ENCODE measurements around the gene SLCO2B1.
A peak's percentile ranks its signal among the peaks of the same experiment; 100 is the strongest.

The SLCO2B1 gene

GRCh38 chr11:75193271-75193670 lies 42.4 kb downstream of the SLCO2B1 start:
- DNase-seq (ENCODE audit: low read depth in 2 of 2), result no peak

DNA sequence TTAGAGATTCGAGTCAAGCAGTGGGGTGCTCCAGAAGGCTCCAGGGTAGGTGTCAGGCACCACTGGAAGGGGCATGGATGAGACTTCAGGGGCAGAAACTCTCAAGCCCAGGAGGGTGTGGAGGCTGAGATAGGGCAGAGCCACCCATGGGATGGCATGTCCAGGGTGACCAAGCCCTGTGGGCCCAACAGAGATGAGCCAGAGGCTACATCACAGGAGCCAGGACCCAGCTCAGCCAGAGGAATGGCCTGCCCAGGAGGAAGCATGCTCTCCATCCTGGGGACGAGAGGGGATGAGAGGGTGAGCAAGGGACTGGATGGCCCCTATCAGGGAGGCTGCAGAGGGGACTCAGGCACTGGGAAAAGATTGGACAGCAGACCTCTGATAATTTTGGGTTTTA lies 42.8 kb downstream of the SLCO2B1 start:
- no peak for DNase-seq (ENCODE audit: low read depth in 2 of 2)

DNA sequence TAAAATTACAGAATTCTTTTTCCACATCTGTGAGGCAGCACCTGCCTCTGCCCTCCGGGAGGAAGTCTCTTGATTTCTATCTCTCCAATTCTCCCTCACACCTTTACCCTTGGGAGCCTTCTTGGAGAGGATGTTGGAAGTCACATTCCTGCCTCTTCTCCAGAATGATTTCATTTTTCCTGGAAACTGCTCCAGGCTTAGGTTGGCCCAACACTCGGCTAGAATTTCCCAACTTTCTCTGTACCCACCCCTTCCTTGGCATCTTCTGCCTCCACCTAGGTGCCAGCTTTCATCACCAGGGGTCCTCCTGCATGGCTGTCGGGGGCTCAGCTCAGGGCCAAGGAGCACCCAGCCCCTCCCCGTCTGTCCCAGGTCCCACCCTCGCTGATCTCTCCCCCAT lies 43.2 kb downstream of the SLCO2B1 start:
- DNase-seq (ENCODE audit: low read depth in 2 of 2), result no peak

DNA sequence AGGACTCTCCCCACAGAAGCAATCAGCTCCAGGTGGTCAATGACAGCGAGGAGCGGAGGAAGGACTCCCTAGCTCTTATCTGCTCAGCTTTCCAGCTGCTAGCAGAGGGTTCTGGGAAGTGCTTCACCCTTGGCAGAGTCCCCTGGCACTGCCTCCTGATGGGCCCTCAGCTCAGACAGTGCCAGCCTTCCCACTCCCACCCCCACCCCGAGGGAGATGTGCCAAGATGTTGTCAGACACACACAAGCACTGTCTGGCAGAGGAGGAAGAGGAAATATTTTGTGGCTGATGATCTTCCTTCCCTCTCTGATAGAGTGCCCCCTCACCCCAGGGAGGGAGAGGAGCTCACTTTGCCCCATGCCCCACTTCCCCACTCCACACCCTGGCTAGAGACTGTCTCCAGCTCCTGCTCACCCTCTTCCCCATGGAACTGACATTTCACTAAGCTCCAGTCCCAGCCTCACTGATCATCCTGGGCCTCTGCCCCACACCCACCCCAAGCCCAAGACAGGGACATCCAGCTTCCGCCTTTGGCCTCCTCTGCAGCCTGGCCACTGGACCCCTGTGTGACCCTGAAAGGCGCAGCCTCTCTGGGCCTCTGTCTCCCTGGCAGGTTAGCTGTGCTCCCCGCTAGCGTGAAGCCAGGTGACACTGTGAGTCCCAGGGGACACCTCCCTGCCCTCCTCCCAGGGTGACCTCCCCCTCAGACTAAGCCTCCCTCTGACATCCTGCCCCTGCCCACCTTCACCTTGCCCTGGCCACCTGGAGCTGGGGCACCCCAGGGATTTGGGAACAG lies 44.5 kb downstream of the SLCO2B1 start:
- no peak for DNase-seq (ENCODE audit: low read depth in 2 of 2)

GRCh38 chr11:75196426-75196825 lies 45.5 kb downstream of the SLCO2B1 start:
- no peak for DNase-seq (ENCODE audit: low read depth in 2 of 2)

DNA sequence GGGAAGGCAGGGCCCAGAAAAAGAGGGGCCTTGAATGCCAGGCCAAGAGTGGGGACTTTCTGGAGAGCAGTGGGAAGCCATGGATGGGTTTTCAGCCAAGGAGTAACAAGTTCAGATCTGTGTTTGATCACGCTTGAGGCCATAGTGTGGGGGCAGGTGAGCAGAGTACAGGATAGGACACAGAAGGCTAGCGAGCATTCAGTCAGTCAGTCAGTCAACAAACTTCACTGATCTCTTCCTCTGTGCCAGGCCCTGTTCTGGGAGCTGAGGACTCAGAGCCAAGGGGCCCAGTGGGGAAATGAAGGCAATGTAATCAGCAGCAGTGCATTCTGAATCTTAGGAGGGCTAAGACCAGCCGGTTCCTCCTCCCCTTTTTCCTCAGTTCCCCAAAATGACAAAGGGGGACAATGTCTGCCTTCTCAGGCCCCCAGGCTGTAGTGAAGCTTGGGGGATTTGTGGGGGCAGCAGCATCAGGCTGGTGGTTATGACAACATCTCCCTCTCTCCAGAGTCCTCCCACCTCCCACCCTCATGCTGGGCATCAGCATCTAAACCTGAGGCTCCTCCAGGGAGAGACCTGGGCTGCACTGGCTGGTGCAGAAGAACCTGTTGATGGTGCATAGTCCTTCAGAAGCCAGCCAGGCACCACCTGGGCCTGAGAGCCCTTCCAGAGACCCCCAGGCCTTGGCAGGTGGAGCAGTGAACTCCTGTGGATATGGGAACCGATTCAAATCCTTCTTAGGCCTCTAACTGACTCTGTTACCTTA lies 46.8 kb downstream of the SLCO2B1 start:
- DNase-seq (ENCODE audit: low read depth in 2 of 2), result no peak

DNA sequence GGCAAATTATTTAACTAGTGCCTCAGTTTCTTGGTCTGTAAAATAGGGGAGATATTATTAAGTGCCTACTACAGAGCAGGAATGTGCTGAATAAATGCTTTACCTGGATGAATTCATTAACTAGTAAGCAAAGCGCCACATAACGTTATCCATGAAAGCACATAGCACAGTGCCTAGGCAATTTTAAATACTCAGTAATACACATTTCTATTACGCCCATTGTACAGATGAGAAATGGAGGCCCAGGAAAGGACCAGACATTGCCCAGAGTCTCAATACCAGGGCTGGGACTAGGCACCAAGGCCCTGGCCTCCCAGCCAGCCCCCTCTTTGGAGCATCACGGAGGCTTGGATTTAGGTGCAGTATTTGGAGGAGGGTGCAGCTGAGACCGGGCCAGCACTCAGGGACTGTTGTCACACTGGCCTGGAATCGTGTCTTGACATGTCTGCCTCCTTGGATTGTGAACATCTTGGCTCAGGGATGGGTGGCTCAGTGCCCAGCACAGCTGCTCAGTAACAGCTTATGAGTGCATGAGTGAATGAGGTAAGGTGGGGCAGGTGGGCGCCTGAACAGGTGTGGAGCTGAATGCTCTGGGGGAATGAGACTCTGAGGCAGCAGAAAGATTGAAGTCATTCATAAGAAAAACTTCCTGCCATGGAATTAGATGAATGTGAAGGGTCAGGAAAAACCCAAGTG lies 47.5 kb downstream of the SLCO2B1 start:
- no peak for DNase-seq (ENCODE audit: low read depth in 2 of 2)

- DNase-seq (ENCODE audit: low read depth in 2 of 2), result no peak
Observed at GRCh38 chr11:75199412-75199955, 48.6 kb downstream of the SLCO2B1 start.

GRCh38 chr11:75200051-75200450 lies 49.1 kb downstream of the SLCO2B1 start:
- DNase-seq (ENCODE audit: low read depth in 2 of 2), result no peak

DNA sequence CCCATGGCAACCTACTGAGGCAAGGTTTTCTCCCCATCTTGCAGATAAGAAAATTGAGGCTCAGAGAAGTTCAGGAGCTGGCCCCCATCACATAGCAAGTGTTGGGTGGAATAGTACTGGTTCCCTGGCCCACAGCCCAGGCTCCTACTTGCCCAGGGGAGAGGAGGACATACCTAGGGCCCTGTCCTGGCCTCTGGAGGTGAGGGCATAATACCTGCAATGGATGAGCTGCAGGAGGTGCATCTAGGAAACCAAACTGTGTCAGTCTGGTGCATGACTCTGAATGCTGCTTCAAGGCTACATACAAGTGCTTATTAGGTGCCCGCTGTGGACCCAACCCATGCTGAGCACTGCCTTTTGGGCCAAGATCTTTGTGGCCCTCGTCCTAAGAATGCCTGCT lies 49.6 kb downstream of the SLCO2B1 start:
- DNase-seq (ENCODE audit: low read depth in 2 of 2), result no peak

DNA sequence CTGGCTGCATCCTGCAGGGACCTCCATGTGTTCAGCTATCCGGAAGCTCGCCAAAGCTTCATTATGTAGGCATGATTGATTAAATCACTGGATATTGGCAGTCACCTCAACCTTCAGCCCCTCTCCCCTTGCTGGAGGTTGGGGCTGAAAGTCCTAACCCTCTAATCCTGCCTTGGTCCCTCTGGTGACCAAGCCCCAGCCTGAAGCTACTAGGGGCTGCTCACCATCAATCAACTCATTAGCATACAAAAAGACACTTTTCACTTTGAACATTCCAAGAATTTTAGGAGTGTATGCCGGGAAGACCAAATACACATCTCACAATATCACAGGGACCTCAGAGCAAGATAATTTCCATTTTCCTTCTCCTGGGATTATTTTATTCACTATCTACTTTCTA lies 50.9 kb downstream of the SLCO2B1 start:
- DNase-seq (ENCODE audit: low read depth in 2 of 2), result no peak

GRCh38 chr11:75202195-75202594 lies 51.3 kb downstream of the SLCO2B1 start:
- DNase-seq (ENCODE audit: low read depth in 2 of 2), result no peak

DNA sequence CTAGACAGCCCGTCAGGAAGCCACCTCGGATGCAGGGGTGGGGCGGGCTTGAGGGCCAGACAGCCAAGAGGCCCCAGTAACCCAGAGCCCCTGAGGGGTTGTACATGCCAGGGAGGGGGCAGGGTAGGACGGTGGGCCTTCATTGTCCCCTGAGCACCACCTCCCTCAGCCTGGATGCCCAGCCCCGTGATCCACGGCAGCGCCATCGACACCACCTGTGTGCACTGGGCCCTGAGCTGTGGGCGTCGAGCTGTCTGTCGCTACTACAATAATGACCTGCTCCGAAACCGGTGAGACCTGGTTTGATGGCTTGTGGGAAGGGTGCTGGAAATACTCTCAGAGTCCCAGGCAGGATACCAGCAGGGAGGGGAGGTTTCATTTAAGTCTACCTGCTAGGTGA lies 52.2 kb downstream of the SLCO2B1 start:
- DNase-seq (ENCODE audit: low read depth in 2 of 2), result no peak

DNA sequence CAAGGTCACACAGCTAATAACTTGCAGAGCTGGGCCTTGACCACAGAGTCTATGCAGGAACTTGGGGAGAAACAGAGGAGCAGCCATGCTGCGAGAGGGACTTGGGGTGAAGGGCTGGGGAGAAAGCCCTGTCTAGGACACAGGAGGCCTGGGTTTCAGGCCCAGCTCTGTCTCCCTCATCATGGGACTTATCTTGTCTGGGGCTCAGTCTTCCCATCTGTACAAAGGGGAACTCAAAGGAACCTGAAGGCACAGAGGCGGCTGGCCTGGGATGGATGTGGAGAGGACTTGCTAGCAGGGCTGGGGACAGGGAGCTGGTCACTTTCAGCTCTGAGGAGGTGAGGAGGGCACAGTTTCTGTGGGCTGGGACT lies 52.7 kb downstream of the SLCO2B1 start:
- no peak for DNase-seq (ENCODE audit: low read depth in 2 of 2)

GRCh38 chr11:75204012-75204674 lies 53.2 kb downstream of the SLCO2B1 start:
- DNase-seq (ENCODE audit: low read depth in 2 of 2), result no peak

GRCh38 chr11:75204685-75205563 lies 54.0 kb downstream of the SLCO2B1 start:
- DNase-seq (ENCODE audit: low read depth in 2 of 2), result peak; percentile 81 to 84

DNA sequence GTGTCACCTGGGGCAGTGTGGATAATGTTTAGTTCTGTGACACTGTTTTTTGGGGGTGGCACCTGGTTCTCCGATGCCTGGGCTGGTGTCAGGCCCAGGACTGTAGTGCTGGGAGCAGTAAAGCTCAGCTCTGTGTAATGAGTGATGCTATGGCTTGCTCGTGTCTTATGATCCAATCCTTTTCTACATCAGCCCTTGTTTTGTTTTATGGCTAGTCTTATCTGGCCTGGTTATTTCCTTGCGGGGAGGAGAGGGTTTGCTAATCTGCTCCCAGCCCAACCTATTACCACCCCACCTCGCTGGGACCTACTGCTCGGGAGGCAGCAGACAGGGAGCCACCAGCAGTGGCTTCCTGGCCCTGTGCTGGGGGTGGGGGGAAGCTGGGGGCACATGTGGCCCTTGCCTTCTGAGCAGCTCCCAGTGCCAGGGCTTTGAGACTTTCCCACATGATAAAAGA lies 54.7 kb downstream of the SLCO2B1 start:
- DNase-seq (ENCODE audit: low read depth in 2 of 2), result no peak

- DNase-seq (ENCODE audit: low read depth in 2 of 2), result no peak
Observed at GRCh38 chr11:75208446-75208845, 57.5 kb downstream of the SLCO2B1 start.

DNA sequence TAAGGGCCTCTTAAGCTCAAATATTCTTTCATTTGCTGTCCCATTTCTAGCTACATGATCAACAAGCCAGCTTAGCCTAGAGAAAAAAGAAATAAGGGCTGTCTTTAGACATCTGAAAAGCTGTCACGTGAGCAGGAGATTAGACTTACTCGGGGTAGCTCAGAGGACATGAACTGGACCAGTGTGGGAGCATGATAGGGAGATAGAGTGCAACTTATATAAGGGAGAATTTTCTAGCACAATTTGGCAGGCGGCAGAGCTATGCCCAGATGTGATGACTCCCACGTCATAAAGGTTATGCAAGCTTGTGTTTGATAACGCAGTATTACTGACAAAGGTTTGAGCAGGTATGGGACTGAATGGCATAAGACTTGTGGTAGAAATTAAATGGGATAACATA lies 61.5 kb downstream of the SLCO2B1 start:
- no peak for DNase-seq (ENCODE audit: low read depth in 2 of 2)

- DNase-seq (ENCODE audit: low read depth in 2 of 2), result peak; percentile 60 to 75
Observed at GRCh38 chr11:75214411-75214821, 63.5 kb downstream of the SLCO2B1 start.

DNA sequence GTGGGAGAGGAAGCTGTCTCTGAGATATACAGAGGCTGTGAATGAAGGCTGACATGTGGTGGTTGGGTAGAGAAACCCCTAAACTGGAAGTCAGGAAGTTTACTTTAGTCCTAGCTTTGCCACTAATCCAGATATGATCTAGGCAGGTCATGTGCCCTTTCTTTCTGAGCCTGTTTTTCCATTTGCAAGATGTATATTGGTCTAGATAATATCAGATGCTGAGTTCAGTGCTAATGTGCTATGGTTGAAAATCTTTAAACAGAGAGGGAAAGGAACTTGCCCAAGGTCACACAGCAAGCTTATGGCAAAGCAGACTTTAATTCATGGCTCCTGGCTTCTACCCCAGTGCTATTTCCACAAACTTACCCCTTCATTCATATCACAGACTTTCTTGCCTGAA lies 63.9 kb downstream of the SLCO2B1 start:
- DNase-seq (ENCODE audit: low read depth in 2 of 2), result no peak

Data from activated CD4-positive, alpha-beta T cell treated with anti-CD3 and anti-CD28 coated beads for 24 hours (primary cell).